Measurements from ENCODE around the gene FEZF2.

DNA sequence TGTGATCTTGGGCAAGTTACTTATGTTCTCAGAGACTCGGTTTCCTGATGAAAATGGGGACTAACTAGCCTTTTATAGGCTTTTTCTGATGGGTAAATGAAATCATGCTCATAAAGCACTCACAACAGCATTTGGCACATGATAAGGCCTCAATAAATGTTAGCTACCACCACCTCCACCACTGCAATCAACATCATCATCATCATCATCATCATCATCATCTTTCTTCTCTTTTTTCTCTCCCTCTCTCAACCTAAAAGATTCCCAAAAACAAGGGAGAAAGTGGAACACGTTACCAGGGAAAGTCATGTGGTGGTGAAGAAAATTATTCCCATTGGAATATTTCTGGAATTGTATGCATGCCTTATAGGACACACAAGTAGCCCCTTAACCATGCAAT lies 33.6 kb upstream of the FEZF2 start:
- TF ChIP-seq, protein P1, sequence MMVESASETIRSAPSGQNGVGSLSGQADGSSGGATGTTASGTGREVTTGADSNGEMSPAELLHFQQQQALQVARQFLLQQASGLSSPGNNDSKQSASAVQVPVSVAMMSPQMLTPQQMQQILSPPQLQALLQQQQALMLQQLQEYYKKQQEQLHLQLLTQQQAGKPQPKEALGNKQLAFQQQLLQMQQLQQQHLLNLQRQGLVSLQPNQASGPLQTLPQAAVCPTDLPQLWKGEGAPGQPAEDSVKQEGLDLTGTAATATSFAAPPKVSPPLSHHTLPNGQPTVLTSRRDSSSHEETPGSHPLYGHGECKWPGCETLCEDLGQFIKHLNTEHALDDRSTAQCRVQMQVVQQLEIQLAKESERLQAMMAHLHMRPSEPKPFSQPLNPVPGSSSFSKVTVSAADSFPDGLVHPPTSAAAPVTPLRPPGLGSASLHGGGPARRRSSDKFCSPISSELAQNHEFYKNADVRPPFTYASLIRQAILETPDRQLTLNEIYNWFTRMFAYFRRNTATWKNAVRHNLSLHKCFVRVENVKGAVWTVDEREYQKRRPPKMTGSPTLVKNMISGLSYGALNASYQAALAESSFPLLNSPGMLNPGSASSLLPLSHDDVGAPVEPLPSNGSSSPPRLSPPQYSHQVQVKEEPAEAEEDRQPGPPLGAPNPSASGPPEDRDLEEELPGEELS (CRISPR knock-in tag; IDR thresholded peaks at IDR 0.05; ENCODE audit: borderline replicate concordance) = no peak
- TF ChIP-seq ZNF780A (CRISPR knock-in tag; IDR thresholded peaks at IDR 0.05) (no peak), ARNT (IDR thresholded peaks at IDR 0.05) (no peak), PCBP2 (IDR thresholded peaks at IDR 0.05; ENCODE audit: low read depth, low read length, poor library complexity, severe bottlenecking) (no peak), PHF20 (IDR thresholded peaks at IDR 0.05; ENCODE audit: partially characterized antibody) (no peak), ZNF699 (CRISPR knock-in tag; IDR thresholded peaks at IDR 0.05; ENCODE audit: insufficient replicate concordance) (no peak)
